H1 (cell line): ENCODE results near the gene GFAP.

Experiments
- SIRT6 ChIP-seq: IDR thresholded peaks from one replicate; pipeline ENCODE4 v1.7.1; 2012; ENCODE audit warnings: low read length, inconsistent platforms
- YY1 ChIP-seq: IDR thresholded peaks from 2 replicates; pipeline ENCODE4 v1.6.1; 2011; ENCODE audit warnings: low read depth, mild to moderate bottlenecking, low read length
- TF ChIP-seq, protein P1 (sequence below), 3 experiments: IDR thresholded peaks; 1 replicate in 2 of 3; 2 replicates in 1 of 3; pipeline versions ENCODE4 v1.5.1 to v1.6.1; 2011; ENCODE audit warnings: low read length in 3 of 3, mild to moderate bottlenecking in 3 of 3, inconsistent platforms in 2 of 3, low read depth in 1 of 3, moderate library complexity in 1 of 3; ENCODE audit not compliant: insufficient read depth in 1 of 3; ENCODE audit errors: control extremely low read depth in 1 of 3

DNA sequence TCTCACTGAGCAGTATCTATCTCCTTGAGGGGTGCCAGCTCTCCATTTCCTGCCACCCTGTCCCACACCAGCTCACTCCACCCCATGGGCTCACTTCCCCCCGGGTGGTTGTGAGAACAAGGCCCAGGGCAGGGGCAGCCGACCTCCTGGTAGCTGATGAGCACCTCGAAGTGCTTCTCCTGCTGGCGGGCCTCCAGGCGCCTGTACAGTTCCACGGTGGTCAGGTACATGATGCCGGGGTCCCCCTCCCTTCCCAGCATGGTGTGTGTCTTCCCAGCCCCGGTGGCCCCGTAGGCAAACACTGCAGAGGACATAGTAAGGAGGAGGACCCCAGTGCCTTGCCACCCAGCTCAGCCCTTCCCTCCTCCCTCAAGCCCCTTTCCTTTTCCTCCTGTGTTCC lies 19.8 kb upstream of the GFAP start:
- TF ChIP-seq, protein P1, sequence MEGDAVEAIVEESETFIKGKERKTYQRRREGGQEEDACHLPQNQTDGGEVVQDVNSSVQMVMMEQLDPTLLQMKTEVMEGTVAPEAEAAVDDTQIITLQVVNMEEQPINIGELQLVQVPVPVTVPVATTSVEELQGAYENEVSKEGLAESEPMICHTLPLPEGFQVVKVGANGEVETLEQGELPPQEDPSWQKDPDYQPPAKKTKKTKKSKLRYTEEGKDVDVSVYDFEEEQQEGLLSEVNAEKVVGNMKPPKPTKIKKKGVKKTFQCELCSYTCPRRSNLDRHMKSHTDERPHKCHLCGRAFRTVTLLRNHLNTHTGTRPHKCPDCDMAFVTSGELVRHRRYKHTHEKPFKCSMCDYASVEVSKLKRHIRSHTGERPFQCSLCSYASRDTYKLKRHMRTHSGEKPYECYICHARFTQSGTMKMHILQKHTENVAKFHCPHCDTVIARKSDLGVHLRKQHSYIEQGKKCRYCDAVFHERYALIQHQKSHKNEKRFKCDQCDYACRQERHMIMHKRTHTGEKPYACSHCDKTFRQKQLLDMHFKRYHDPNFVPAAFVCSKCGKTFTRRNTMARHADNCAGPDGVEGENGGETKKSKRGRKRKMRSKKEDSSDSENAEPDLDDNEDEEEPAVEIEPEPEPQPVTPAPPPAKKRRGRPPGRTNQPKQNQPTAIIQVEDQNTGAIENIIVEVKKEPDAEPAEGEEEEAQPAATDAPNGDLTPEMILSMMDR (IDR thresholded peaks at IDR 0.05; ENCODE audit: control extremely low read depth in 1 of 3, insufficient read depth in 1 of 3, low read depth in 1 of 3, low read length in 3 of 3): no peak
- no peak for TF ChIP-seq YY1
- no peak for TF ChIP-seq SIRT6
